Measurements from ENCODE around the gene ZNF846.

GRCh38 chr19:9709305-9709704, 59.2 kb downstream of the ZNF846 start:
- TF ChIP-seq NR1H2 (CRISPR knock-in tag; IDR thresholded peaks at IDR 0.05) (no peak), ATF1 (CRISPR knock-in tag; IDR thresholded peaks at IDR 0.05) (no peak), ATF1 (tag; IDR thresholded peaks at IDR 0.05) (no peak), TCF7L2 (IDR thresholded peaks at IDR 0.05; ENCODE audit: low read depth, low read length) (no peak), HDAC2 (IDR thresholded peaks at IDR 0.05) (no peak), FOSL1 (tag; conservative IDR thresholded peaks at IDR 0.05) (no peak), NR3C1 (CRISPR knock-in tag; IDR thresholded peaks at IDR 0.05) (no peak), ZFP1 (CRISPR knock-in tag; IDR thresholded peaks at IDR 0.05) (no peak), CREM (IDR thresholded peaks at IDR 0.05; ENCODE audit: low read depth) (no peak), EZH2 (IDR thresholded peaks at IDR 0.05; ENCODE audit: borderline replicate concordance, low read depth, low read length) (no peak), TAF1 (IDR thresholded peaks at IDR 0.05; ENCODE audit: control insufficient read depth, extremely low read depth, insufficient read depth, low read length, severe bottlenecking) (no peak), REST (IDR thresholded peaks at IDR 0.05; ENCODE audit: borderline replicate concordance) (no peak), REST (CRISPR knock-in tag; IDR thresholded peaks at IDR 0.05; ENCODE audit: low read depth) (no peak), CTCF (IDR thresholded peaks at IDR 0.05 in 2 of 3, conservative IDR thresholded peaks at IDR 0.05 in 1 of 3; ENCODE audit: insufficient read depth in 2 of 3, low read depth in 1 of 3, low read length in 3 of 3) (no peak), POLR2A (conservative IDR thresholded peaks at IDR 0.05) (no peak)

Measured in K562 (cell line).